ENCODE data around the gene NACC2. TPM values are rescaled to one million over a fixed set of nuclear protein-coding genes. Genes with fewer than 3 reads are reported as not detected.

Gene NACC2
- total and polyA plus RNA-seq, 9 of the 15 experiments (the other 6 are each of a cell fraction or from before 2014, with no cell fraction given) = 0.70 to 25.1 (median 5.6) TPM

DNA sequence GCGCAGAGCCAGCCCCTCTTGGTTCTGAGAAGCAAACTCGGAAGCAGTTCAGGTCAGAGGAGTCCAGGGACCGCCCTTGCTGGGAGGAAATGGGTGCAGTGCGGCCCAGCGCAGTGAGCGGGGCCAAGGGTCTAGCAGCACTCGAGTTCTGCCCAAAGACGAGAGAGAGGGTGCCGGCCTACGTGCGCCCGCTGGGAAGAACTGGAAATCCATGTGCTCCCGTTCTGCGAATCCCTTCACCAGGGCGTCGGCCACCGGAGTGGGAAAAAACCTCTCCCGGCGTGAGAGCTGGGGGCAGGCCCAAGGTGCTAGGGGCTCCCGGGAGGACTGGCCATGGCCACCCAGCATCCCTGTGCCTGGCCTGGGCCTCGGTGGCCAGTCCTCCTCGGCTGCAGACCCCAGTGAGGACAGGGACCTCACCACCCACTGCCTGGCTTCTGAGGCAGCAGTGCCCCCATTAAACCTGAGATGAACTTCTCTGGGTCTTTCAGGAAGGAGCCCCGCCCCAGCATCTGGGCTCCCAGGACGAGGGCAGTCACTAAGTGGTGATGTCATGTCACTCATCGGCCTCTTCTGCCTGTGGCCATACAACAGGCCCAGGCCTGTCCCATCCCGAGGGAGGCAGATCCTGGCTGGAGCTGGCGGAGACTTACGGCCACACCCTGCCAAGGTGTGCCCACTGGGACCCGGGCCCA lies 13.0 kb upstream of the NACC2 start (continued):
- TF ChIP-seq, protein P1, sequence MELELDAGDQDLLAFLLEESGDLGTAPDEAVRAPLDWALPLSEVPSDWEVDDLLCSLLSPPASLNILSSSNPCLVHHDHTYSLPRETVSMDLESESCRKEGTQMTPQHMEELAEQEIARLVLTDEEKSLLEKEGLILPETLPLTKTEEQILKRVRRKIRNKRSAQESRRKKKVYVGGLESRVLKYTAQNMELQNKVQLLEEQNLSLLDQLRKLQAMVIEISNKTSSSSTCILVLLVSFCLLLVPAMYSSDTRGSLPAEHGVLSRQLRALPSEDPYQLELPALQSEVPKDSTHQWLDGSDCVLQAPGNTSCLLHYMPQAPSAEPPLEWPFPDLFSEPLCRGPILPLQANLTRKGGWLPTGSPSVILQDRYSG (tag; conservative IDR thresholded peaks at IDR 0.05; ENCODE audit: low read depth) = no peak
- TF ChIP-seq, protein P2, sequence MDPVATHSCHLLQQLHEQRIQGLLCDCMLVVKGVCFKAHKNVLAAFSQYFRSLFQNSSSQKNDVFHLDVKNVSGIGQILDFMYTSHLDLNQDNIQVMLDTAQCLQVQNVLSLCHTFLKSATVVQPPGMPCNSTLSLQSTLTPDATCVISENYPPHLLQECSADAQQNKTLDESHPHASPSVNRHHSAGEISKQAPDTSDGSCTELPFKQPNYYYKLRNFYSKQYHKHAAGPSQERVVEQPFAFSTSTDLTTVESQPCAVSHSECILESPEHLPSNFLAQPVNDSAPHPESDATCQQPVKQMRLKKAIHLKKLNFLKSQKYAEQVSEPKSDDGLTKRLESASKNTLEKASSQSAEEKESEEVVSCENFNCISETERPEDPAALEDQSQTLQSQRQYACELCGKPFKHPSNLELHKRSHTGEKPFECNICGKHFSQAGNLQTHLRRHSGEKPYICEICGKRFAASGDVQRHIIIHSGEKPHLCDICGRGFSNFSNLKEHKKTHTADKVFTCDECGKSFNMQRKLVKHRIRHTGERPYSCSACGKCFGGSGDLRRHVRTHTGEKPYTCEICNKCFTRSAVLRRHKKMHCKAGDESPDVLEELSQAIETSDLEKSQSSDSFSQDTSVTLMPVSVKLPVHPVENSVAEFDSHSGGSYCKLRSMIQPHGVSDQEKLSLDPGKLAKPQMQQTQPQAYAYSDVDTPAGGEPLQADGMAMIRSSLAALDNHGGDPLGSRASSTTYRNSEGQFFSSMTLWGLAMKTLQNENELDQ (CRISPR knock-in tag; IDR thresholded peaks at IDR 0.05; ENCODE audit: borderline replicate concordance) = no peak
- TF ChIP-seq THRB (CRISPR knock-in tag; conservative IDR thresholded peaks at IDR 0.05) = no peak
- TF ChIP-seq CTCFL (IDR thresholded peaks at IDR 0.05; ENCODE audit: borderline replicate concordance, insufficient read depth, low read depth, low read length, poor library complexity, severe bottlenecking) = no peak
- no peak for TF ChIP-seq HMG20B (CRISPR knock-in tag; IDR thresholded peaks at IDR 0.05)
- TF ChIP-seq ZNF764 (CRISPR knock-in tag; IDR thresholded peaks at IDR 0.05; ENCODE audit: low read depth) = no peak
- no peak for TF ChIP-seq ZNF79 (CRISPR knock-in tag; IDR thresholded peaks at IDR 0.05; ENCODE audit: low read depth)
- TF ChIP-seq, protein P3, sequence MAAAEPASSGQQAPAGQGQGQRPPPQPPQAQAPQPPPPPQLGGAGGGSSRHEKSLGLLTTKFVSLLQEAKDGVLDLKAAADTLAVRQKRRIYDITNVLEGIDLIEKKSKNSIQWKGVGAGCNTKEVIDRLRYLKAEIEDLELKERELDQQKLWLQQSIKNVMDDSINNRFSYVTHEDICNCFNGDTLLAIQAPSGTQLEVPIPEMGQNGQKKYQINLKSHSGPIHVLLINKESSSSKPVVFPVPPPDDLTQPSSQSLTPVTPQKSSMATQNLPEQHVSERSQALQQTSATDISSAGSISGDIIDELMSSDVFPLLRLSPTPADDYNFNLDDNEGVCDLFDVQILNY (CRISPR knock-in tag; IDR thresholded peaks at IDR 0.05) = no peak
- TF ChIP-seq, protein P4, sequence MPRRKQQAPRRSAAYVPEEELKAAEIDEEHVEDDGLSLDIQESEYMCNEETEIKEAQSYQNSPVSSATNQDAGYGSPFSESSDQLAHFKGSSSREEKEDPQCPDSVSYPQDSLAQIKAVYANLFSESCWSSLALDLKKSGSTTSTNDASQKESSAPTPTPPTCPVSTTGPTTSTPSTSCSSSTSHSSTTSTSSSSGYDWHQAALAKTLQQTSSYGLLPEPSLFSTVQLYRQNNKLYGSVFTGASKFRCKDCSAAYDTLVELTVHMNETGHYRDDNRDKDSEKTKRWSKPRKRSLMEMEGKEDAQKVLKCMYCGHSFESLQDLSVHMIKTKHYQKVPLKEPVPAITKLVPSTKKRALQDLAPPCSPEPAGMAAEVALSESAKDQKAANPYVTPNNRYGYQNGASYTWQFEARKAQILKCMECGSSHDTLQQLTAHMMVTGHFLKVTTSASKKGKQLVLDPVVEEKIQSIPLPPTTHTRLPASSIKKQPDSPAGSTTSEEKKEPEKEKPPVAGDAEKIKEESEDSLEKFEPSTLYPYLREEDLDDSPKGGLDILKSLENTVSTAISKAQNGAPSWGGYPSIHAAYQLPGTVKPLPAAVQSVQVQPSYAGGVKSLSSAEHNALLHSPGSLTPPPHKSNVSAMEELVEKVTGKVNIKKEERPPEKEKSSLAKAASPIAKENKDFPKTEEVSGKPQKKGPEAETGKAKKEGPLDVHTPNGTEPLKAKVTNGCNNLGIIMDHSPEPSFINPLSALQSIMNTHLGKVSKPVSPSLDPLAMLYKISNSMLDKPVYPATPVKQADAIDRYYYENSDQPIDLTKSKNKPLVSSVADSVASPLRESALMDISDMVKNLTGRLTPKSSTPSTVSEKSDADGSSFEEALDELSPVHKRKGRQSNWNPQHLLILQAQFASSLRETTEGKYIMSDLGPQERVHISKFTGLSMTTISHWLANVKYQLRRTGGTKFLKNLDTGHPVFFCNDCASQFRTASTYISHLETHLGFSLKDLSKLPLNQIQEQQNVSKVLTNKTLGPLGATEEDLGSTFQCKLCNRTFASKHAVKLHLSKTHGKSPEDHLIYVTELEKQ (CRISPR knock-in tag; IDR thresholded peaks at IDR 0.05) = no peak
- TF ChIP-seq YY1 (IDR thresholded peaks at IDR 0.05; ENCODE audit: borderline replicate concordance in 1 of 3, control insufficient read depth in 1 of 3, extremely low read depth in 1 of 3, insufficient read depth in 3 of 3, insufficient read length in 1 of 3, insufficient replicate concordance in 2 of 3, low read depth in 1 of 3, low read length in 2 of 3) = no peak
- TF ChIP-seq HES1 (IDR thresholded peaks at IDR 0.05; ENCODE audit: low read depth) = no peak
- TF ChIP-seq NBN (IDR thresholded peaks at IDR 0.05; ENCODE audit: low read depth) = no peak

Measured in K562 (cell line).